ENCODE measurements around the gene LEO1.

Gene LEO1

DNA sequence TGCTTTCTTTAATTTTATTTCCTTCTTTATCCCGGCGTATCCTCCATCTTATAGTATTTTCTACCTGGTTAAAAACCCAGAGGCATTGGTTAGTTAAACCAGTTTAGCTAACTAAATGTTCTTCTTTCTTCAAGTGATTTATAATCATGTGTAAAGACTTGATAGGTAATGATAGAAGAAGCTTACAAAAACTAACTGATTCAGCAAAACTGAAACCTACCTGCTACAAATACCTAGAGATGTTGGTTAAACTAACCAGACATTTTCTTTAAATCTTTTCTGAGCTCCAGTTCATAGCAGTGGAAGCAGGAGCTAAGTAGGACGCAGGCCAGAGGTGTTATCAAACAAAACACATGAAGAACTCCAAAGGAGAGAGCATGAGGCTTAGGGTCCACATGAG, 44.8 kb downstream of the LEO1 start:
- DNase-seq, result no peak

DNA sequence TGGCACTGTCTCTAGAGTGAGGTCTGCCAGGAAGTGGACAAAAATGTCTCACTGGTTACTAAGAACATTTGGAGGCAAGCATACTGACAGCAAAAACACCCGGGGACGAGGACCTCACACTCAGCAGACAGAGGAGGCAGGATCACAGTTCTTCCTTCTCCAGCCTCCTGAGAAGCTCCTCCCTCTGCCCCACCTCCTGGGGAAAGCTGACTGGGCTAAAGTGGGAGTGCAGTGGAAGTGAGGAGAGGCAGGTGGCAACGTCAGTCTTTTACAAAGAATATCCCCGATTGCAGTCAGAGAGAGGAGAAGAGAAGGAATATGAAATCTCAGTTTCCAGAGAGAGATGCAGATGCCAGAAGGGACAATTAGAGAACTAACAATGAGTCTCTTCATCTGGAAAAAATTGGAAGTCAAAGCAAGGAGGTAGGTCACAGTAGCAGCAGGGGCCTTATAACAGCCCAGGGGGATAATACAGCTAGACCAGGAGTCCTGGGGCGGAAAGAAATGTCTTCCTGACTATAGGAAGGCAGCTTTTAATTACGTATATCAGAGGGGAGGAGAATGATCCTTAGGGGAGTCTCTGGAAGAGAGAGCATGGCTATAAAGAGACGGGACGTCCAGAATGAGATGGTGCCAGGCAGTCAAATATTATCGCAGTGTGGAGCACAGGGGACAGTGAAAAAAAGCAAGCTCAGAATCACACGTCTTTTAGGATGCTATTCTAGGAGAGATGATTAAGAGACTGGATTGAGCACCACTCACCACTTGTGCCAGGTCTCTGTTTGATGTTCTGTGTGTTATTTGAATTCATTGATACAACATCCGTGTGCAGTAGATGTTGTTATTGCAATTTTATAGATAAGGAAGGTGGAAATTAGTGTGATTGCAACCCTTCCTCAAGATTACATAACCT, 47.2 kb downstream of the LEO1 start:
- DNase-seq, result no peak

- DNase-seq, result peak in 1 of 5 donors; percentile 14
Measured at GRCh38 chr15:51917493-51917892, 54.1 kb downstream of the LEO1 start.

- no peak for DNase-seq
Measured at GRCh38 chr15:51912528-51912927, 59.0 kb downstream of the LEO1 start.

DNA sequence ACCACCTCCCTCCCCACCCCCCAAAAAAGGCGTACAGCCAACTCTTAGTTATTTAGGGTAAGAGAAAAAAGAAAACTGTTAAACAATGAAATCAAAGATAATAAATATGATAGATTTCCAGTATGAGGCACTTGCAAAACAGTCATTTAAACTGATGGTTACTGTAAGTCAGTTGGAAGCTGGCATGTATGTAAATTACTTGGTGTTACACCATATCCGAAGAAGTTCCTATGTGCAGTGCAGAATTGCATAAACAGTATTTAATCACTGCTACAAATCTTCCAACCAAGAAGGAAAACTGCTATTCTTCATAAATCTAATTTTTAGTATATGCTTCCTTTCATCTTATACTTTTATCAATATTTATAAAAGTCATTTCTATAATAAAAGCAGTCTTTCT, 62.0 kb downstream of the LEO1 start:
- DNase-seq, result no peak

DNA sequence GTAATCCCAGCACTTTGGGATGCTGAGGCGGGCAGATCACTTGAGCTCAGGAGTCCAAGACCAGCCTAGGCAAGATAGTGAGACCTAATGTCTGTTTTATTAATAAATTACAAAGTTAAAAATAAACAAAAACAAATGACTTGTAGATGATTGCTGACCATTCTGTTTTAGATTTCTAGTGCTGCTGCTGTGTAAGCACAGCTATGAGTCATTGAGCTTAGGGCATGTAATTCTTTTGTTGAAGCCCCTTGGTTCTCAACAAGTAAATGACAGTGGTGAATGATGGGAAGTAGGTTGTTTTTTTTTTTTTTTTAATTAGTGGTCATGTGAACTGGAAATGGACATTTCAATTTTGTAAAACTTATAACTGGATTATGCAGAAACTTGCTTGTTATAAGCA, 63.3 kb downstream of the LEO1 start:
- no peak for DNase-seq

DNA sequence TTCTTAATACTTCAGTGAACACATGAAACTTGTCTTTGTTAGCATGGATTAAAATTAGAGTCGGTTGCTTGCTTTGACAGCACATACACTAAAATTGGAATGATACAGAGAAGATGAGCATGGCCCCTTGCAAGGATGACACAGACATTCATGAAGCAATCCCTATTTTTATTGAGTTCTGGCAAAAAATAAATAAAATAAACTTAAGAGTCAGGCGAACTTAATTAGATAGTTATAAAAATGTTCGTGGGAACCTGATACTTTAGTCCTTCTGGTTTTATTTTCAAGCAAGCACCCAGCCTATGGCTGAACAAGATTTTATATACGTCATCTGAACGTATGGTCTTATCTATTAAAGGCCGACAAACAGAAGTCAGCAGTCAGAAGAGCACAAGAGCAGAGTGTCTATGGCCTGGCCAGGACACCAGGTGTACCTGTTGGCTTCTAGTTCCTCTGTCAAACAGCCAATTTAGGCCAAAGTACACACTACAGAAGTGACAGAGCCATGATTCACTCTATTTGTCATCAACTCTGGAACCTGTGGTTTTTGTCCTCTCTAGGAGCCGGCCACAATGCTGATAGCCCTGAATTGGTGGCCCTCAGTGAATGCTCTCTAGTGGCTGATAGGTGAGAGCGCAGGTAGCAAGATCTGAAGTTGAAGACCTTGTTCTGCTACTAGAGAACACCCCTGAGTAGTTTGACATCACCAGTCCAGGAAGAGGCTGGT, 64.3 kb downstream of the LEO1 start:
- no peak for DNase-seq

DNA sequence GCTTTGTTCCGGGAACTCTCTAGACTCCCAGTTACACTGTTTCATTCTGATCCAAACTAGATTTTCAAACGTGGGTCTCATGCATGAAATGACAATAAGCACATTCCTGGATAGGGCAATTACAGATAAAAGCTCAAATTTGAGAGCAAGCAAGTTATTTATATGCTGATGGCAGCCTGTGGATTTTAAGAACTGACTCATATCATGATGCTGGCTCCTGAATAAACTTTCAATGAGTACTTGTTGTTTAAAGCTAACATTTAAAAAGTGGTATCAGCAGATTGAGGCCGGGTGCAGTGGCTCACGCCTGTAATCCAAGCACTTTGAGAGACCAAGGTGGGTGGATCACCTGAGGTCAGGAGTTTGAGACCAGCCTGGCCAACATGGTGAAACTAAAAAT, 66.6 kb downstream of the LEO1 start:
- no peak for DNase-seq

DNA sequence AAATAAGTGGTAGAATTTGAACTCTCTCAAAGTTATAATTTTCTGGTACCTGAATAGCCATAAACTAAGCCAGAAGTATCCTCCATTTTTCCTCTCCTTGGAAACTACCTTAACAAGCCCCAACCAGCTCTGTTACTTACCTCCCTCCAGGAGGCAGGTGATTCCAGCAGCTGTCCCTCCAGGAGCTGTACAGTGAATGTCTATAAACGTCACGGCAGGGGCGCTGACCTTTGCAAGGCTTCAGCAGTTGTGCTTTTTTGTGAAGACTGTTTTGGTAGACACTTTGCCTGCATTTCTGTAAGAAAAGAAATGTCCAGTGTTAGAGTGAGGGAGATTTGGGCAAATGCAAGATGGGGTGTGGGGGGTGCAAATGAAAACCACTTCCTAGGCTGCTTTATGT, 67.2 kb downstream of the LEO1 start:
- no peak for DNase-seq

DNA sequence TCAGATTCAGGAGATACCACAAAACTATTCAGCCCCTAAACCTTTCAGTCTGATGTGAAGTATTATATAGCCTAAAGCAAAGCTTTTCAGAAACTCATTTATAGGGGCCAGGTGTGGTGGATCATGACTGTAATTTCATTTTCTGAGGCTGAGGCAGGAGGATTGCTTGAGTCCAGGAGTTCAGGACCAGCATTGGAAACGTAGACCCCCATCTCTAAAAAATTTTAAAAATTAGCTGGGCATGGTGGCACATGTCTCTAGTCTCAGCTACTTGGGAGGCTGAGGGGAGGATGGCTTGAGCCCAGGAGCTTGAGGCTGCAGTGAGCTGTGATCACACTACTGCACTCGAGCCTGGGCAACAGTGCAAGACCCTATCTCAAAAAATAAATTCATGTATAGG, 82.1 kb downstream of the LEO1 start:
- no peak for DNase-seq

DNA sequence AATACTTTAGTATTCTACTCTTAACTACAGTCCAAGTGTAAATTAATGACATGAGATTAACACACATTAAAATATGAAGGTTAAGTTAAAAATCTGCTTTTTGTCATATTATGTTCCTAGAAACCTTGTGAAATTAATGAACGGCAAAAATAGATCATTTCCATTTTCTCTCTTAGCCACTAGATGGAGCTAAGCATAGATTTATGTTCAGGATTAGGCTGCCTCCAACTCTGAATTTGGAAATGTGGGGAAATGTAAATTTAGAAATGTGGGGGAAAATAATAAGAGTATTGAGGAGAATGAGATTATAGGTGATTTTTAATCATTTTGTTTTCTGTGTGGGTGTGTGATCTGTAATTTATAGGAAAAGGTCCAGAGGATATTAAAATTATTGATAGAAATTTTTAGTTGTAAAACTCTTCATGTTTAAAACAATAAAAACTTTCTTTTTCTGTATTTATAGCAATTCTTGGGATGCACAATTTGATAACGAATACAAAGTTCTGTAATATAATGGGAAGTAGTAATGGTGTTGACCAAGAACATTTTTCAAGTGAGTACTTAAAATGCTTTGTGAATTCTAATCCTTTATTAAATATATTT, 82.9 kb downstream of the LEO1 start:
- no peak for DNase-seq
